ENCODE measurements around the gene PRKG1.
"Not testable (repeated sequence)": the region's sequence is repeated elsewhere in the genome, so short reads cannot be mapped to it uniquely, and the experiment has no call there.

The PRKG1 gene

GRCh38 chr10:51301644-51302043, 227.4 kb downstream of the PRKG1 start:
- FAIRE-seq (no peak), DNase-seq (ENCODE audit: extremely low spot score, insufficient read length, low read depth) (no peak)

- DNase-seq (ENCODE audit: extremely low spot score, insufficient read length, low read depth) (no peak), FAIRE-seq (no peak)
Observed at GRCh38 chr10:51302316-51302715, 228.0 kb downstream of the PRKG1 start.

GRCh38 chr10:51308116-51308515, 233.8 kb downstream of the PRKG1 start:
- DNase-seq (ENCODE audit: extremely low spot score, insufficient read length, low read depth), result no peak
- no peak for FAIRE-seq

GRCh38 chr10:51311228-51311627, 236.9 kb downstream of the PRKG1 start:
- no peak for FAIRE-seq
- DNase-seq (ENCODE audit: extremely low spot score, insufficient read length, low read depth), result no peak

- DNase-seq (ENCODE audit: extremely low spot score, insufficient read length, low read depth) (no peak), FAIRE-seq (no peak)
Observed at GRCh38 chr10:51312817-51313216, 238.5 kb downstream of the PRKG1 start.

GRCh38 chr10:51313251-51313650, 239.0 kb downstream of the PRKG1 start:
- FAIRE-seq (no peak), DNase-seq (ENCODE audit: extremely low spot score, insufficient read length, low read depth) (no peak)

GRCh38 chr10:51313773-51314478, 239.6 kb downstream of the PRKG1 start:
- DNase-seq (ENCODE audit: extremely low spot score, insufficient read length, low read depth) (no peak), FAIRE-seq (no peak)

GRCh38 chr10:51314481-51314880, 240.2 kb downstream of the PRKG1 start:
- DNase-seq (ENCODE audit: extremely low spot score, insufficient read length, low read depth) (no peak), FAIRE-seq (no peak)

- DNase-seq (ENCODE audit: extremely low spot score, insufficient read length, low read depth) (no peak), FAIRE-seq (no peak)
Observed at GRCh38 chr10:51318399-51319172, 244.3 kb downstream of the PRKG1 start.

GRCh38 chr10:51319173-51319435, 244.8 kb downstream of the PRKG1 start:
- DNase-seq (ENCODE audit: extremely low spot score, insufficient read length, low read depth), result no peak
- no peak for FAIRE-seq

- DNase-seq (ENCODE audit: extremely low spot score, insufficient read length, low read depth) (no peak), FAIRE-seq (no peak)
Observed at GRCh38 chr10:51321300-51321699, 247.0 kb downstream of the PRKG1 start.

- FAIRE-seq, result no peak
- no peak for DNase-seq (ENCODE audit: extremely low spot score, insufficient read length, low read depth)
Observed at GRCh38 chr10:51321980-51322379, 247.7 kb downstream of the PRKG1 start.

GRCh38 chr10:51325649-51326048, 251.4 kb downstream of the PRKG1 start:
- no peak for DNase-seq (ENCODE audit: extremely low spot score, insufficient read length, low read depth)
- no peak for FAIRE-seq

- no peak for FAIRE-seq
- no peak for DNase-seq (ENCODE audit: extremely low spot score, insufficient read length, low read depth)
Observed at GRCh38 chr10:51326174-51326573, 251.9 kb downstream of the PRKG1 start.

- DNase-seq (ENCODE audit: extremely low spot score, insufficient read length, low read depth), result no peak
- no peak for FAIRE-seq
Observed at GRCh38 chr10:51327432-51327831, 253.1 kb downstream of the PRKG1 start.

- DNase-seq (ENCODE audit: extremely low spot score, insufficient read length, low read depth), result no peak
- no peak for FAIRE-seq
Observed at GRCh38 chr10:51340366-51340765, 266.1 kb downstream of the PRKG1 start.

GRCh38 chr10:51340845-51341610, 266.7 kb downstream of the PRKG1 start:
- no peak for FAIRE-seq
- no peak for DNase-seq (ENCODE audit: extremely low spot score, insufficient read length, low read depth)

GRCh38 chr10:51341745-51342144, 267.5 kb downstream of the PRKG1 start:
- not testable (repeated sequence) for FAIRE-seq; DNase-seq (ENCODE audit: extremely low spot score, insufficient read length, low read depth)

GRCh38 chr10:51342381-51342780, 268.1 kb downstream of the PRKG1 start:
- FAIRE-seq, result no peak
- DNase-seq (ENCODE audit: extremely low spot score, insufficient read length, low read depth), result no peak

- DNase-seq (ENCODE audit: extremely low spot score, insufficient read length, low read depth) (no peak), FAIRE-seq (no peak)
Observed at GRCh38 chr10:51343391-51343790, 269.1 kb downstream of the PRKG1 start.

- no peak for DNase-seq (ENCODE audit: extremely low spot score, insufficient read length, low read depth)
- no peak for FAIRE-seq
Observed at GRCh38 chr10:51344371-51344770, 270.1 kb downstream of the PRKG1 start.

Data from GM18507 (cell line).